NCI-H2081 (cell line): Measurements from ENCODE around the gene SMYD3.
A peak's percentile ranks its signal among the peaks of the same experiment; 100 is the strongest.

Experiments used
- DNase-seq, 2 experiments: peaks; one replicate each; lab custom pipeline; 2025; lab: John Stamatoyannopoulos, UW

The SMYD3 gene

GRCh38 chr1:246214708-246215509 lies 292.2 kb downstream of the SMYD3 start:
- DNase-seq, result peak; percentile 20 to 75

GRCh38 chr1:246213947-246214346 lies 293.1 kb downstream of the SMYD3 start:
- DNase-seq, result no peak

- no peak for DNase-seq
Measured at GRCh38 chr1:246213502-246213901, 293.6 kb downstream of the SMYD3 start.

GRCh38 chr1:246213036-246213435 lies 294.0 kb downstream of the SMYD3 start:
- no peak for DNase-seq

GRCh38 chr1:246212013-246212412 lies 295.1 kb downstream of the SMYD3 start:
- no peak for DNase-seq

- DNase-seq, result peak; percentile 48 to 74
Measured at GRCh38 chr1:246210756-246211155, 296.3 kb downstream of the SMYD3 start.

GRCh38 chr1:246208105-246208504 lies 299.0 kb downstream of the SMYD3 start:
- peak in 1 of 2 experiments; percentile 18 for DNase-seq

- DNase-seq, result no peak
Measured at GRCh38 chr1:246203180-246203579, 303.9 kb downstream of the SMYD3 start.

GRCh38 chr1:246200738-246201137 lies 306.3 kb downstream of the SMYD3 start:
- no peak for DNase-seq

GRCh38 chr1:246200225-246200624 lies 306.9 kb downstream of the SMYD3 start:
- DNase-seq, result no peak

GRCh38 chr1:246199086-246199645 lies 307.9 kb downstream of the SMYD3 start:
- DNase-seq, result peak; percentile 26 to 36

GRCh38 chr1:246198115-246198816 lies 308.8 kb downstream of the SMYD3 start:
- DNase-seq, result no peak

- no peak for DNase-seq
Measured at GRCh38 chr1:246197076-246197475, 310.0 kb downstream of the SMYD3 start.

- no peak for DNase-seq
Measured at GRCh38 chr1:246195296-246195695, 311.8 kb downstream of the SMYD3 start.

- no peak for DNase-seq
Measured at GRCh38 chr1:246193537-246193936, 313.5 kb downstream of the SMYD3 start.

- DNase-seq, result no peak
Measured at GRCh38 chr1:246189126-246189525, 318.0 kb downstream of the SMYD3 start.

- no peak for DNase-seq
Measured at GRCh38 chr1:246187834-246188372, 319.2 kb downstream of the SMYD3 start.

- DNase-seq, result no peak
Measured at GRCh38 chr1:246184503-246184902, 322.6 kb downstream of the SMYD3 start.

GRCh38 chr1:246182149-246182851 lies 324.8 kb downstream of the SMYD3 start:
- no peak for DNase-seq

- no peak for DNase-seq
Measured at GRCh38 chr1:246181241-246181640, 325.8 kb downstream of the SMYD3 start.

- DNase-seq, result no peak
Measured at GRCh38 chr1:246179401-246179800, 327.7 kb downstream of the SMYD3 start.

- DNase-seq, result no peak
Measured at GRCh38 chr1:246178717-246179311, 328.3 kb downstream of the SMYD3 start.
